Muscle layer of colon (tissue), 2 donors: Measurements from ENCODE around the gene CDK5RAP2.

Source experiments
- H3K27ac ChIP-seq: one replicate; pipeline ENCODE4 v1.7.0; 2013; ENCODE audit warnings: low read depth, mild to moderate bottlenecking, low read length, moderate library complexity
- H3K27me3 ChIP-seq, 2 donors: one replicate each; pipeline ENCODE4 v1.7.0; 2013; ENCODE audit warnings: low read length in 2 of 2, mild to moderate bottlenecking in 2 of 2; ENCODE audit not compliant: insufficient read depth in 2 of 2, control insufficient read depth in 1 of 2
- H3K36me3 ChIP-seq: one replicate; pipeline ENCODE4 v1.7.0; 2013; ENCODE audit warnings: mild to moderate bottlenecking, low read length; ENCODE audit not compliant: insufficient read depth
- H3K4me1 ChIP-seq: one replicate; pipeline ENCODE4 v1.7.0; 2013; ENCODE audit warnings: mild to moderate bottlenecking, low read length; ENCODE audit not compliant: insufficient read depth
- H3K4me3 ChIP-seq, 2 donors: one replicate each; pipeline ENCODE4 v1.7.0; 2013; ENCODE audit warnings: low read length in 2 of 2, low read depth in 1 of 2, mild to moderate bottlenecking in 1 of 2, moderate library complexity in 1 of 2
- H3K9ac ChIP-seq: one replicate; pipeline ENCODE4 v1.7.0; 2013; ENCODE audit warnings: low read length
- H3K9me3 ChIP-seq: one replicate; pipeline ENCODE4 v1.7.0; 2013; ENCODE audit warnings: mild to moderate bottlenecking, low read length
- donor health status: abdominal sarcoma.
- donor health status: Adenocarcinoma of cecum.

Gene CDK5RAP2

GRCh38 chr9:120612218-120612617, 32.3 kb upstream of the CDK5RAP2 start:
- no peak overlapping the region for H3K9ac ChIP-seq
- no peaks in the 10 kb centered on the region for H3K4me1 ChIP-seq
- H3K9me3 ChIP-seq, result no peaks in the 10 kb centered on the region
- H3K4me3 ChIP-seq, result no peak overlapping the region
- peaks cover 4% of the 10 kb centered on the region for H3K36me3 ChIP-seq
- no peaks in the 10 kb centered on the region for H3K27me3 ChIP-seq
- no peak overlapping the region for H3K27ac ChIP-seq

GRCh38 chr9:120611690-120612068, 31.7 kb upstream of the CDK5RAP2 start:
- Histone ChIP-seq H3K36me3 (peaks cover 4% of the 10 kb centered on the region), H3K9ac (no peak overlapping the region), H3K4me3 (no peak overlapping the region), H3K4me1 (no peaks in the 10 kb centered on the region), H3K27ac (no peak overlapping the region), H3K9me3 (no peaks in the 10 kb centered on the region), H3K27me3 (no peaks in the 10 kb centered on the region)

GRCh38 chr9:120610975-120611689, 31.2 kb upstream of the CDK5RAP2 start:
- Histone ChIP-seq H3K36me3 (peaks cover 4% of the 10 kb centered on the region), H3K9me3 (no peaks in the 10 kb centered on the region), H3K4me1 (no peaks in the 10 kb centered on the region), H3K9ac (no peak overlapping the region), H3K27me3 (no peaks in the 10 kb centered on the region), H3K27ac (no peak overlapping the region), H3K4me3 (no peak overlapping the region)

- H3K36me3 ChIP-seq, result peaks cover 12% of the 10 kb centered on the region
- H3K4me1 ChIP-seq, result no peaks in the 10 kb centered on the region
- no peak overlapping the region for H3K4me3 ChIP-seq
- no peak overlapping the region for H3K27ac ChIP-seq
- no peaks in the 10 kb centered on the region for H3K9me3 ChIP-seq
- H3K9ac ChIP-seq, result no peak overlapping the region
- no peaks in the 10 kb centered on the region for H3K27me3 ChIP-seq
Observed at GRCh38 chr9:120609636-120610035, 29.7 kb upstream of the CDK5RAP2 start.

- peaks cover 13% of the 10 kb centered on the region for H3K36me3 ChIP-seq
Observed at GRCh38 chr9:120608421-120608820, 28.5 kb upstream of the CDK5RAP2 start.

GRCh38 chr9:120603591-120603990, 23.6 kb upstream of the CDK5RAP2 start:
- H3K36me3 ChIP-seq, result peaks cover 13% of the 10 kb centered on the region
- H3K27ac ChIP-seq, result no peak overlapping the region
- no peaks in the 10 kb centered on the region for H3K27me3 ChIP-seq
- no peak overlapping the region for H3K4me3 ChIP-seq
- H3K4me1 ChIP-seq, result no peaks in the 10 kb centered on the region
- no peak overlapping the region for H3K9ac ChIP-seq
- H3K9me3 ChIP-seq, result no peaks in the 10 kb centered on the region

More at GRCh38 chr9:120608421-120608820, 28.5 kb upstream of the CDK5RAP2 start:
- no peak overlapping the region for H3K9ac ChIP-seq
- H3K27ac ChIP-seq, result no peak overlapping the region
- no peaks in the 10 kb centered on the region for H3K27me3 ChIP-seq
- H3K9me3 ChIP-seq, result no peaks in the 10 kb centered on the region
- H3K4me1 ChIP-seq, result no peaks in the 10 kb centered on the region
- no peak overlapping the region for H3K4me3 ChIP-seq

- Histone ChIP-seq H3K9ac (no peak overlapping the region), H3K27ac (no peak overlapping the region), H3K36me3 (peaks cover 13% of the 10 kb centered on the region), H3K9me3 (no peaks in the 10 kb centered on the region), H3K4me3 (no peak overlapping the region), H3K4me1 (no peaks in the 10 kb centered on the region), H3K27me3 (no peaks in the 10 kb centered on the region)
Observed at GRCh38 chr9:120603010-120603409, 23.0 kb upstream of the CDK5RAP2 start.

- Histone ChIP-seq H3K9ac (no peak overlapping the region), H3K27ac (no peak overlapping the region)
Observed at GRCh38 chr9:120593955-120594277, 13.9 kb upstream of the CDK5RAP2 start.

GRCh38 chr9:120593250-120593954, 13.4 kb upstream of the CDK5RAP2 start:
- Histone ChIP-seq H3K9ac (no peak overlapping the region), H3K4me3 (no peak overlapping the region), H3K36me3 (no peaks in the 10 kb centered on the region), H3K27ac (no peak overlapping the region), H3K9me3 (no peaks in the 10 kb centered on the region), H3K27me3 (no peaks in the 10 kb centered on the region), H3K4me1 (no peaks in the 10 kb centered on the region)

More at GRCh38 chr9:120593955-120594277, 13.9 kb upstream of the CDK5RAP2 start:
- Histone ChIP-seq H3K4me3 (no peak overlapping the region), H3K27me3 (no peaks in the 10 kb centered on the region), H3K4me1 (no peaks in the 10 kb centered on the region), H3K9me3 (no peaks in the 10 kb centered on the region), H3K36me3 (no peaks in the 10 kb centered on the region)

GRCh38 chr9:120592210-120592609, 12.2 kb upstream of the CDK5RAP2 start:
- Histone ChIP-seq H3K4me1 (no peaks in the 10 kb centered on the region), H3K27ac (no peak overlapping the region), H3K9me3 (no peaks in the 10 kb centered on the region), H3K36me3 (no peaks in the 10 kb centered on the region), H3K9ac (no peak overlapping the region), H3K4me3 (no peak overlapping the region), H3K27me3 (no peaks in the 10 kb centered on the region)

- H3K27ac ChIP-seq, result no peak overlapping the region
Observed at GRCh38 chr9:120587328-120587727, 7.4 kb upstream of the CDK5RAP2 start.

GRCh38 chr9:120583958-120584369, 4.0 kb upstream of the CDK5RAP2 start:
- Histone ChIP-seq H3K4me1 (peaks cover 6% of the 10 kb centered on the region), H3K27ac (no peak overlapping the region), H3K9me3 (no peaks in the 10 kb centered on the region), H3K9ac (no peak overlapping the region), H3K36me3 (no peaks in the 10 kb centered on the region), H3K4me3 (no peak overlapping the region), H3K27me3 (no peaks in the 10 kb centered on the region)

More at GRCh38 chr9:120587328-120587727, 7.4 kb upstream of the CDK5RAP2 start:
- Histone ChIP-seq H3K9ac (no peak overlapping the region), H3K36me3 (no peaks in the 10 kb centered on the region), H3K27me3 (no peaks in the 10 kb centered on the region), H3K9me3 (no peaks in the 10 kb centered on the region), H3K4me3 (no peak overlapping the region), H3K4me1 (no peaks in the 10 kb centered on the region)
